HCT116 (cell line): ENCODE results near the gene TELO2.

Source experiments
- CBX3 ChIP-seq: IDR thresholded peaks from 2 replicates; pipeline ENCODE4 v1.6.1; 2012; ENCODE audit warnings: low read depth
- CTCF ChIP-seq, 3 experiments: fragments of 200-600 bp in 1 of 3; sonication (generic) in 1 of 3; IDR thresholded peaks in 2 of 3; conservative IDR thresholded peaks in 1 of 3; 2 replicates each; pipeline ENCODE4 v1.5.1; 2012 to 2017; ENCODE audit warnings: low read depth in 2 of 3, low read length in 2 of 3, antibody characterized with exemption in 1 of 3, borderline replicate concordance in 1 of 3, control low read depth in 1 of 3, mild to moderate bottlenecking in 1 of 3, mixed read lengths in 1 of 3, mixed run types in 1 of 3, moderate library complexity in 1 of 3; ENCODE audit not compliant: insufficient read depth in 1 of 3
- EZH2 ChIP-seq: fragments of 200-600 bp; sonication (generic); IDR thresholded peaks from 2 replicates; pipeline ENCODE4 v1.6.1; 2017; ENCODE audit warnings: antibody characterized with exemption, mixed run types
- POLR2A ChIP-seq: IDR thresholded peaks from 2 replicates; pipeline ENCODE4 v1.7.0; 2011; ENCODE audit warnings: borderline replicate concordance; ENCODE audit not compliant: insufficient read depth, insufficient read length; ENCODE audit errors: extremely low read depth
- SIN3A ChIP-seq: IDR thresholded peaks from 2 replicates; pipeline ENCODE4 v1.6.1; 2012; ENCODE audit warnings: low read depth

- no peak for TF ChIP-seq CTCF (IDR thresholded peaks at IDR 0.05 in 2 of 3, conservative IDR thresholded peaks at IDR 0.05 in 1 of 3; ENCODE audit: borderline replicate concordance in 1 of 3, insufficient read depth in 1 of 3, low read depth in 2 of 3, low read length in 2 of 3)
- TF ChIP-seq POLR2A, result no peak
- TF ChIP-seq EZH2, result no peak
- TF ChIP-seq CBX3, result no peak
- no peak for TF ChIP-seq SIN3A
Measured at GRCh38 chr16:1468426-1468810, 24.7 kb upstream of the TELO2 start.
